NCI-H2029 treated with DMSO at 0.1 percent for 48 hours (cell line): ENCODE results near the gene SRRM2.

Experiments
- DNase-seq: peaks from one replicate; lab custom pipeline; 2025; lab: John Stamatoyannopoulos, UW

The SRRM2 gene

DNA sequence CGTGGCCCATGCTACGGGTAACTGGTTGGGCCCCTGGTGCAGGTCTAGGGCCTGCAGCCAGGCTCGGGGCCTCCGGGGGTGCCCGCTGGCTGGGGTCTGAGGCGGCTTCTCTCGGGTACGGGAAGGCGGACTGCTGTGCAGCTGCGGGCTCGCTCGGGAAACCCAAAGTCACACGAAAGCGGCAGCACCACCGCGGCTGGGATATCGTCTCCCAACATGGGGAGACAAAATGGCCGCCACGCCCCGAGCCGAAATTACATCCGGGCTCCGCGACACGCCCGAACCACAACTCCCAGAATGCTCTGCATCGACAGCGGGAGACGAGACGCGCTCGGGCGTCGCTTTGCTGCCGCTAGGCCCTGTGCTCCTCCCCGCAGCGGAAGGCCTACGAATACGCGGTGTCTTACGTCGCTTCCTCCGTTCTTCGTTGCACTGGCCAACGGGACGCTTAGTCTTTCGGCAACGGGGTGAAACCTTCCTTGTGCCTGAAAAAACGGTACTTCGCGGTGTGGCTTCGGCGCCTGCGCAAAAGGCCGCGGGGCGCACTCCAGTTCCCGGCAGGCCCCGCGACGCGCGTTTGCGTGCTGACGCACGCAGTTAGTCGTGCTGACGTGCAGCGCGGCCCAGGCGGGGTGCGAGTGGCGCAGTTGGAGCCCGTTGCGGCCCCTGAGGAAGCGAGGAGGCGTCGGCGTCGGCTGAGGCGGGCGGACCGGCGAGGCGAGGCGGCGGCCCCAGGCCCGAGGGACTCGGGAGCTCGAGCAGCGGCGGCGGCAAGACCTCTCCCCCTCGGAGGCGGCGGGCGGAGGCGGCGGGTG, at the start of gene SRRM2:
Gene SRRM2 (plus strand): TSS at position 604 of the 815 bp plus-strand sequence. CDS start 3,727 bp downstream, outside the sequence.
- peak; percentile 57 for DNase-seq

DNA sequence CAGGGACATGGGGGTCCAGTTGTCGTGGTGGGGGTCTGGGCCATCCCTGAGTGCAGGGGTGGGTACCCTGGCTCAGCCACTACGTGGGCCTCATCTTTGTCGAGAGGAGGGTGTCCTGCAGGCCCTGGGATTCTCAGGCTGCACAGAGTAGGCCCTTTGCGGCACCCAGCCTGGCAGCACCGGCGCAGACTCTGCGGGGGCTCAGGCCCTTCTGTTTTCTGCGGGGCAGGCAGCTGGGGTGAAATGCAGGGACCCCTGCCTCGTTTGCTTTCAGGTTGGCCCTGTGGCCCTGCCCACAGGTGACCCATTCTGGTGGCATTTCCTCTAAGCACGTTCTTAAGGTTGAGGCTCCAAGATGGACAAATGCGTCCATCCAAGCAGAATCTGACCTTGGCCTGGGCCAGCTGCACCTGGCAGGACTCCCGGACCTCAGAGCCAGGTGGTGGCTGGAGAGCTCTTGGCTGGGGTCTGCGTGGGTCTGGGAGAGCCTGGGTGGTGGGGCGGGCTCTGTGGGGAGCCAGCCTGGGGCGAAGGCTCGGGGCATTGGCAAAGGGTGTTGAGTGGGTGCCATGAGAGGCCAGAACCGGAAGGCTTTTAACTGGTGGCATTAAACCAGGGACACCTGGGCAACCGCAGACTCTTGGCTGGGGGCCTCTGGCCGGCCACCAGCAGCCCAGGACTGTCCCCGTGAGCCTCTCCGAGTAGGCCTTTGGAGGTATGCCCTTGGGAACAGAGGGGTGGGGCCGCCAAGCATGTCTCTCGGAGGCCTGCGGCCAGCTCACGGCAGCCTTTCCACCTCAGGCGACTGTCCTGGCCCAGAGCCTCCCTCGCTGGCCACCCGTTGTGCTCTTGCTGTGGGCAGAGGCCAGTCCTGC, 49.3 kb upstream of the SRRM2 start:
- DNase-seq, result no peak

DNA sequence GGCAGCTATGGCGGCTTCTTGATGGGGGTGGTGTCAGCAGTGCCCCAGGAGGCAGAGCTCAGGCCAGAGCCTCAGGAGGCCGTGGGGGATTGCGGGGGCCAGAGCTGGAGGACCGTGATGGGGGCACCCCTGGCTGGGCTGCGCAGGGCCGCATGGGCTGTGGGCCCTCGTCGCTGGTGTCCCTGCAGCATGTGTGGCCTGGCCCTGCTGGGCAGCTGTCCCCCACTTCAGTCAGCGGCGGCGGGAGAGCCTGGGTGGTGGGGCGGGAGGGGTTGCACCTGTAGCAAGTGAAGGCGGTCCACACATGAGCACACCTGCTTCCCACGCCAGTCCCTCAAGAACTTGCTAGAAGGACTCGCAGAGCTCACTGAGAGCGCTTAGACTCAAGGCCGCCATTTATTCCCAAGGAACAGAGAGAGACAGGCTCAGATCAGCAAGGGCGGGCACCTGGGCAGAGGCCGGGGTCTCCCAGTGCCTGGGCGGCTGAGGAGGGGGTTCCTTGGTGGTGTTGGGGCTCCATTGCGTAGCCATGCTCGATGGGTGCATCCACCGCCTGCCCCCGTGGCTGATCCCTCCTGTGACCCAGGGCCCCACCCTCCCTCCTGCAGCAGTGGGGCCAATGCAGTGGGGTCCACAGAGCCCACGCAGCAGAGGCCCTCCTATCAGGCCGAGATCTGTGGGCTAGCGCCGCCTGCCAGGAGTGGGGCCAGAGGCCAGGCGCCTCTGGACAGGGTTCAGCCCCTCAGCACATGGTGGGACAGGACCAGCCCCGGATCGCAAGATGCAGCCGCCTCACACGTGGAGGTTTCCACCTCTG, 48.1 kb upstream of the SRRM2 start:
- no peak for DNase-seq

DNA sequence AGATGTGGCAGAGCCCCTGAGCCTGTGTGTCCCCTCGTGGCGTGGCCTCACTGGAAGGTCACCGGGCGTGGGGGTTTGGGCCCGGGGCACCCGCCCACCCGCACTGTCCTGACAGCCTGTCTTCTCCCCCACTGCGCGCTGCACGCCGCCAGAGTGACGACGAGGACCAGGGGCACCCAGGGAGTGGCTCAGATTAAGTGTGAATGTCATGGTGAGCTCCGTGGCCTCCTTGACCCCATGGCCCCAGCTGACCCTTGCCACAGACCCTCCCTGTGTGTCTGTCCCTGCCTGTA, 47.5 kb upstream of the SRRM2 start:
- DNase-seq, result no peak

DNA sequence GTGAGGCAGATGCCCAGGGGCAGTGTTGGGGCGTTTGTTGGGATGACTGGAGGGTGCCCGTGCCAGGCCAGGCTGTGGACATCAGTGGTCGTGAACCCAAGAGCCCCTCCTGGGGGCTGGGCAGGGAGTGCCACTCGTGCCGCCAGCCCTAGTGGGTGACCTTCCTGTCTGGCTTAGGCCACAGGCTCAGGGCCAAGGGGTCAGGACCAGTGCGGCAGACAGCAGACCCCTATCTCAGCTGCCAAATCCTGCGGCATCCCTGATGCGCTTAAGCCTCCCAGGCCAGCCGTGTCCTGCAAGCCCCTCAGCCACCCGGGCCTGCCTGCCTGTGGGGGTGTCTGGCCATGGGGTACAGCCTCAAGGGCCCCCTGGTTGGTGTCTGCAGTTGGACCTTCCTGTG, 47.1 kb upstream of the SRRM2 start:
- no peak for DNase-seq

DNA sequence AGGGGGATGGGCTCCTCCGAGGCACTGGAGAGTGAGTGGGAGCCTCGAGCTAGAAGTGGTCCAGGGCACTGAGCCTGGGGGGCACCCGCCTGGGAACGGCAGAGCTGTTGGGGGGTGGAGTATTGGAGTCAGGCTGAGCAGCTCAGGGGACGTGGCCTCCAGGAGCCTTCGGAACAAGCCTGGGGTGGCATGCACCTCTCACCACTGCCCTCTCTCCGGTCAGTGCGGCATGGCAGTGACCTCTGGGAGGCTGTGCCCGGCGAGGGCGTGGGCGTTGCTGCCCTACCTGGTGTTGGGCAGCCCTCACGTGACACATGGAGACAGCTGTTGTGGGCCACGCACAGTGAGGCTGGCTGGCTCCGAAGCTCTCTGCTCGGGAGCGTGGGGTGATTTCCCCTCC, 46.4 kb upstream of the SRRM2 start:
- DNase-seq, result no peak

DNA sequence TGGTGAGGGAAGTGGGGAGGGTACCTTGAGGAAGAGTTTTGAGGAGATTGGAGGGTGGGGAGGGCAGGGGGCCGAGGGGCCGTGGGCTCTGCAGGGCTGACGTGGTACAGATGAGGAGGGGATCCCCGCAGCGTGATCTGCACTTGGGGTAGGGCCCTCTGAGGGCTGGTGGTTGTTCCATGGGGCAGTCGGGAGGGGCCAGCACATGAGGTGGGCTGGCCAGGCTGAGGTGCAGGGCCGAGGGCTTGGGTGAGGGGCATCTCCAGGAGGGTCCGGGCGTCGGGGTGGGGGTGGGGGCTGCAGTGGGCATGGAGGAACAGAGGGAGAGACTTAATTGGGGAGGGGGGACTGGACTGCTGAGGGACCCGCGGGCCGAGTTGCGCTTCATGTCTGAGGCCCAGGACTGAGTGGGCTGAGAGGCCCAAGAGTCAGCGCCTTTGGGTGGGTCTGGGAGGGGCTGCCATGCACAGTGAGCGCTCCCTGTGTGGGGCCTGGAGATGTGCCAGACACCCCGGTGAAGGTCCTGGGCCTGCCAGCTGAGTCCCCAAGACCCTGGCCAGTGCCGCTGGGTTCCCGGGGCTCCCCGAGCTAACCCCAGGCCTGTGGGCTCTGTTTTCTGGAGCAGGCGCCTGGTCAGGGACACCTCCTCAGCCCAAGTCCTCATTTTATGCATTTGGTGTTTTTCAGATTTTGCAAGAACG, 45.7 kb upstream of the SRRM2 start:
- DNase-seq, result no peak

DNA sequence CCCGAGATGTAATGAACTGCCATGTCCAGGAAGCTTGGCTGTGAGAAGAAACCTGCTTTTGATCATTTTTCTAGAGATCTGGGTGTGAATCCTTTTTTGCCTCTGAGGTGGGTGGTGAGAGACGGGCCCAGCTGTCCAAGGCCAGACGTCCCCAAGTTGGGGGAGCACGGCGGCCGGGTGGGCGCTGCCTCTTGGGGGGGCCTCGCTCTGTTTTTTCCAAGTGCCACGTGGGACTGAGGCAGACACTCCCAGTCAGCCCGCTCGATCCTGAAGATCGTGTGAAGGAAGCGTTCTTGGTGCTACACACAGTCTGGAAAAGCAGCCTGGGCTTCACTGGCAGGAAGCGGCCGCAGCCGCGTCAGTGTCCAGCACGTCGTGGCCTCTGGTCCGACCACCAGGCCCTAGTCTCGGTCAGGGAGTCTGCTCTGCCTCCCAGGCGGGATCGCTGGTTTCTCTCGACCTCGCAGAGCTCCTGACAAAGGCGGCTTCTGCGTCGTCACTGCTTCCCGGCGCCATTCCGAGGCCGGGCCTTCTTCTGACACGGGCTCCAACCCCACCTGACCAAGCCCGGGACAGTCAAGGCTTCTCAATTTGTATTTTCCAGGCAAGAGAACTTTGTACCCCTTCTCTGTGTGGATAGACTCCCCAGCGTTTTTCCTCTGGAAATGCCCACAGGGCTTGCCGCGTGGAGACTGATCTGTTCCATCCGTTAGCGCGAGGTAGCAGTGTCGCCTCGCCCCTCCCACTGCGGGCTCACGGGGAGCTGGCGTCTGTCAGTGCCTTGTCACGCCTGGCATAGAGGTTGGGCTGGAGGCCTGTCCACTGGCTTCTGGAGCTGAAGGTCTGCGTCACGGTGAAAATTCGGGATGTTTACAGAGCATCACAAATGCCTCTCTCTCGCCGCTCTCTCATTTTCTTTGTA, 44.8 kb upstream of the SRRM2 start:
- DNase-seq, result no peak

DNA sequence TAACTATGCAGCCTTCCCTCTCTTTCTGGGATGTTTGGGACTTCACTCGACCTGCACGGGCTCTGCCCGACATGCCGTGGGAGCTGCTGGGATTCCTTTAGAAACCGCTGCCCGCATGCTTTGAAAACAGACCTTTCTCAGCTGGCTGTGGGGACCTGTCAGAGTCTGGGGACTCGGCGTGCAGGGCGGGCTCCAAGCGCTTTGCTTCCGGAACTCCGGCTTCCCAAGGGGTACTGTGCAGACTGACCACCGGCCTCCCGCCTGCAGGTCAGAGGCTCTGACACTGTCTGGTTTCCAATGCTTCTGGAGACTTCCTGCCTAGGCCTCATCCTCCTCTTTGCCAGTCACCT, 44.2 kb upstream of the SRRM2 start:
- no peak for DNase-seq

DNA sequence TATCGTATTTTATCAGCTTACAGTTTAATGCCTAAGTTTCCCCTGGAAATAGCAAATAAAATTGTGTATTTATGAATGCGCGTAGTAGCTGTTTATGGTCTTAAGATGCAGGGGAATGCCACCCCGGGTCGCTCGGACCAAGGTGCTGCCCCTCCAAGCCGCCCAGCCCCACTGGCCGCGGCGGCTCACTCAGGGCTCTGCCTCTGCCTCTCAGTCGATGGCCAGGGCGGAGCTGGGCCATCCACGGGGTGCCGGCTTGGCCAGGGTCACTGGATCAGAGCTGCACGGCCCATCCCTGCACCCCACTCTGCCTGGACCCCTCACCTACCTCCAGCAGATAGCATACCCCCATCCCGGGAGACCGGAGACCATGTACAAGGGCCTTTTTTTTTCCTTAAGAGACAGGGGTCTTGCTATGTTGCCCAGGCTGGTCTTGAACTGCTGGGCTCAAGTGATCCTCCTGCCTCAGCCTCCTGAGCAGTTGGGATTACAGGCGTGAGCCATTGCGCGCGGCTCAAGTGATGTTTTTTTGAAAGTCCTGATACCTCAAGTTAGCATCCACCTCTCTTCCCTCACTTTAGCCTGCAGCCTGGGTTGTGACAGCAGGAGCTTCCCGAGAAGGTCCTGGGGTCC, 43.4 kb upstream of the SRRM2 start:
- DNase-seq, result no peak

DNA sequence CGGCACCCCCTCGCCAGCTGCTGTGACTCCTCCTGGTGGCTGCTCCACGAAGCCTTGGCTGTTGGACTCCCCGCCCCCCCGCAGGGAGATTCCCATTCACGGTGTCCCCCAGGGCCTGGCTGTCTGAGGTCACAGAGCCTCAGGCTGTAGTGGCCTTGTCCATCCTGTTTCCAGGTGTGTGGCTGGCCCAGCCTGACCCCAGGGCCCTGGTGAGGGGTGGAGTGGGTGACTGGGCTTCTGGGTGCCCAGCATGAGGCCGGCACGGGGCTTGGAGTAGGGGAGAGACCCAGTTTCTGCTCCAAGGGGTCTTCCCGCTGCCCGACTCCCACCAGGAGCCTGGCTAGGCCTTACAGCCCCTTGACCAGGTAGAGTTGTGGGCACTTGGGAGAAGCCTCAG, 42.9 kb upstream of the SRRM2 start:
- no peak for DNase-seq

DNA sequence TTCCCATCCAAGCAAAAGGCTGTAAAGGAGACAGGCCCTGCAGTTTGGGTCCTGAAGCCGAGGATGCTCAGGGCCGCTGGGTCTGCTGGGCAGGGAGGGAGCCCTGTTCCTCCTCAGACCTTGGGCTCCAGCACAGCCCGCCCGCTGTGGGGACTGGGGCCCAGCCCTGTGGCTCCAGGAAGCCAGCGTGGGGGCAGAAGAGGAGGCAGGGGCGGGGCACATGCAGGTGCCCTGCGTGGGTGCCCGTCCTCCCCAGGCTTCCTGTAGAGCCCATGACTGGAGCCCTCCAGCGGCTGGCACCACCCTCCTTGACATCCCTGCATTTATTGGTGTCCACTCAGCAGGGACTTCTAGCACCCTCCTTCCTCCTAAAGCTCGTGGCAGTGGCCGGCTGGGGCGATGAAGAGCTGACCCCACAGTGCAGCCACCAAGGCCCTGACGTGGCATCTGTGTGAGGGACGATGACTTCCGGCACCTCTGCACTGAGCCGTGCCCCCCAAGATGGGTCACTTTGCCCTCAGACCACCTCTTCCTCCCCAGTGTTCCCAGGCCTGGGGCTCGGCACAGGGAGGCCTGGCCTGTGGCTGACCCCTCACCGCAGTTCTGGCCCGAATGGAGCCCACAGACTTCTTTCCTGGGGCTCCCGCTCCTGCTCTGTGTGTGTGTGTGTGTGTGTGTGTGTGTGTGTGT, 42.3 kb upstream of the SRRM2 start:
- no peak for DNase-seq

DNA sequence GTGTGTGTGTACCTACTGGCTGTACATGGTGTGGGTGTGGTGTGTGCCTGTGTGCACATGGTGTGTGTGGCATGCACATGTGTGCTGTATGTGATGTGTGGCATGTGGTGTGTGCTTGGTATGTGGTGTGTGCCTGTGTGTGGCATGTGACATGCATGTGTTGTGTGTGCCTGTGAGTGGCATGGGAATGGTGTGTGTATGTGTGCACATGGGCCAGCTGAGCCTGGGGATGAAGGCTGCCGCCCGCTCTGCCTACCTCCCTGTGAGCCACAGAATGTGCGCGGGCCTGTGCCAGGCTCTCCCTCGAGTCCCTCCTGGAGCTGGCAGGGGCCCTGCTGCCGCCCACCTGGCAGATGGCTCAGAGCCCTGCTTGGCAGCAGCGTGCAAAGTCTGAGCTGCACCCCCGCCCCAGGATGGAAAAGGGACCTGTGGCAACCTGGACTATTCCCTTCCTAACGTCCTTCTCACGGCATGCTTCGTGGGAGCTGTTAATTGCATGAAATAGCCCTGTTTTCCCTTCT, 41.7 kb upstream of the SRRM2 start:
- no peak for DNase-seq

DNA sequence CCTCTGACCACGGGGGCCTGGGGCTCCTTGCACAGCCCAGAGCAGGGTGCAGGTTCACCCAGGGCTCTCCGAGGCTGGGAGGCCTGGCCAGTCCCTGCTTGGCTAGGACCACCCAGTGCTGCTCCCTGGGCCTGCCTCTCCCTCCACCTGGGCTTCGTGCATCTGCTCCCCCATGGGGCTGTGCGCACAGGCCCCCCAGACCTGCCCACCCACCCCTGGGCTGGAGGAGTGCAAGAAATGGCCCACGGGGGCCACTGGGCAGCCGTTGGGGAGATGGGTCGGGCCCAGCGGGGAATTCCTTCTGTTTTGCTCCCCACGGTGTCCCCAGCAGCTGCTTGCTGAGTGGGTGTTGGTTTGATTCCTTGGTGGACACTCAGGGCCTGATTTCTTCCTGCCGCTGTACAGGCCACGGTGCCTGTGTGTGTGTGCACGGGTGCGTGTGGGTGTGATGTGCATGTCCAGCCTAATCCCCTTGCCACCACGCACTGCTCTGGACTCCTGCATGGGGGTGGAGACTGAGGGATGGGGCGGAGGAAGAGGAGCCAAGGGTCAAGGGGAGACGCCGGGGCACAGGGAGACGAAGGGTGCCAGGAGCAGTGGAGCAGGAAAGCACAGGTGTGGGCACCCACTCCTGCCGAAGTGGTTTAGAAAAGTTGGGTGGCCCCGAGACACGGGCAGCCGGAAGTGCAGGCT, 40.9 kb upstream of the SRRM2 start:
- DNase-seq, result no peak

DNA sequence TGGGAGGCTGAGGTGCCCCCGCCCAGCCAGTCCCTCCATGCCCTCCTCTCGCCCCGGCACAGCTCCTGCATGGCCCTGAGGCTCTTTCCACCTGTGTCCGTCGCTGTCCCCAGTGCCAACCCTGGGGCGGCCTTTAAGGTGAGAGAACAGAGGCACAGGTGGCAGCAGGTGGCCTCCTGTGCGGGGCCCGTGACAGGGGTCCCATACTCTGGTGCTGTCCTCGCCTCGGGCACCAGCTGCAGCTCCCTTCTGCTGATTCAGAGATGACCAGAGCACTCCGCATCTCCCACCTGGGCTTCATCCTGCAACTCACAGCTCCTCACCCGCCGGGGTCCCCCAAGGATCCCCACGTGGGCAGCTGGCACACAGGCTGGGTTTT, 40.4 kb upstream of the SRRM2 start:
- no peak for DNase-seq

DNA sequence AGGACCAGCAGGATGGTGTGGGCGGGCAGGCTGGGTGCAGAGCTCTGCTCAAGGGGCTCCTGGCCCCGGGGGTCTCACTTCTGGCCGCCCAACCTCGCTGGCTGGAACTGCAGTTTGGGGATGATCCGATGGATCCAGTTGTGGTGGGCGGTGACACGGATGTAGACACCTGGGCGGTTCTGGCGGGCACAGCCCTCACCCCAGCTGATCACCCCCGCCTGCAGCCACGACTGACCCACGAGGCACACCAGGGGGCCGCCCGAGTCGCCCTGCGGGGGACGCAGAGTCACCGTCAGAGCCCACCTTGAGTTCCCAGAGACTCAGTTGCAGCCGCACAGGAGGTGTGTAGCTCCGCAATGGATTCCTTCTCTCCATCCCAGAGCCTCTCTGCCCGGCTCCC, 39.9 kb upstream of the SRRM2 start:
- no peak for DNase-seq

DNA sequence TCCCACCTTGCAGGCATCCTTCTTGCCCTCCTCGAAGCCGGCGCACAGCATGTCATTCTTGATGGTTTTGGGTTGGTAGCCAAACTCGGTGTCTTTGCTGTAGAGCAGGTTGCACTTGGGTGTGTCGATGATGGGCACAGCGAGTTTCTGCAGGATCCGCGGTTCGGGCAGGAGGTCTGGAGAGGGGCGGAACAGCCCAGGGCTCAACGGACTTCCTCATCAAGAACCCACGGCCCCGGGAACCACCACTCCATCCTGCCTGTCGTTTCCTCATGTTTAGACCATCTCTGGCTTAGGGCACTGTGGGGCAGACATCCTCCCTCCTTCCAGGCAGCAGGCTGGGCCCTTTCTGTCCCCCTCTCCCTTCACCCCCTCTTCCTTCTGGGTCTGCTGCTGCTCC, 38.9 kb upstream of the SRRM2 start:
- no peak for DNase-seq

DNA sequence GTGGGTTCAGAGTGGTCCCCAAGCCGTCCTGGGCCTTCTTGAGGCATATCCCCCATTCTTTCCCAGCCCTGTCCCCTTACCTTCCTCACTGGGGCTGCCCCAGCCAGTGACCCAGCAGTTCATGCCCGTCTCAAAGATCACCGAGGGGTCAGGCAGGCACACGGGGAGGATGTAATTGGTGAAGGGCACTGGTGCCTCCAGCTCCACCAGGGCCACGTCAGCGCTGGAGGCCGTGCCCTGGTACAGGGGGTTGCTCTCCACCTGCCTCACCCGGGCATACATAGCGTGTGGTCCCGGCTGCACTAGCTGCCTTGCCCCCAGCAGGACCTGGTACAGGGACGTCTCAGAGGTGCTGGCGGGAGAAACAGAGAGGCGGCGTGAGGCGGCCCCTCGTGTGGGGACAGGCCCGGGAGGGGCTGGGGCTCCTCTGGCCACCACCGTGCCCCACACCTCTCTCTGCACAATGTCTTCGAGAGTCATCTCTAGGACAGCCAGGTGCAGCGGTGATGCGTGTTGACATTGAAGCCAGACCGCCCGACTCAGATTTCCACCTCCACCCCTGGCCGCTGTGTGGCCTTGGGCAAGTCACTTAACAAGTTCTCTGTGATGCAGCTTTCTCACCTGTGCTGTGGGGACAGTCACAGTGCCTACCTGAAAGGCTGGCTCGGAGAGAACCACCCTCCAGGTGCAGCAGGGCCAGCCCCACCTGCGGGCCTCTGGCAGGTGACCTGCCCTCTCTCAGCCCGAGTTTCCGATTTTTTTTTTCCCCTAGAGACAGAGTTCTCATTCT, 38.3 kb upstream of the SRRM2 start:
- DNase-seq, result no peak
